BE2C (cell line): ENCODE results near the gene GID4.

Source experiments
- DNase-seq: peaks from one replicate; pipeline ENCODE4 v3.0.0-alpha.2; 2020
- H3K27me3 ChIP-seq: fragments of 250-450 bp; sonication (Bioruptor Pico); 2 replicates; pipeline ENCODE4 v1.5.1; 2020; ENCODE audit warnings: mild to moderate bottlenecking
- H3K36me3 ChIP-seq: fragments of 250-450 bp; sonication (Bioruptor Pico); 2 replicates; pipeline ENCODE4 v1.5.1; 2020; ENCODE audit warnings: mild to moderate bottlenecking
- H3K4me1 ChIP-seq: fragments of 250-450 bp; sonication (Bioruptor Pico); 2 replicates; pipeline ENCODE4 v1.5.1; 2020
- H3K4me3 ChIP-seq: 2 replicates; pipeline ENCODE4 v1.5.1; 2011; ENCODE audit warnings: low read depth, low read length
- H3K9me3 ChIP-seq: fragments of 250-450 bp; sonication (Bioruptor Pico); 2 replicates; pipeline ENCODE4 v1.5.1; 2020
- TF ChIP-seq, protein P1 (sequence below): IDR thresholded peaks from 2 replicates; pipeline ENCODE4 v1.5.1; 2012; ENCODE audit warnings: mild to moderate bottlenecking, low read depth, low read length

GID4 gene

DNA sequence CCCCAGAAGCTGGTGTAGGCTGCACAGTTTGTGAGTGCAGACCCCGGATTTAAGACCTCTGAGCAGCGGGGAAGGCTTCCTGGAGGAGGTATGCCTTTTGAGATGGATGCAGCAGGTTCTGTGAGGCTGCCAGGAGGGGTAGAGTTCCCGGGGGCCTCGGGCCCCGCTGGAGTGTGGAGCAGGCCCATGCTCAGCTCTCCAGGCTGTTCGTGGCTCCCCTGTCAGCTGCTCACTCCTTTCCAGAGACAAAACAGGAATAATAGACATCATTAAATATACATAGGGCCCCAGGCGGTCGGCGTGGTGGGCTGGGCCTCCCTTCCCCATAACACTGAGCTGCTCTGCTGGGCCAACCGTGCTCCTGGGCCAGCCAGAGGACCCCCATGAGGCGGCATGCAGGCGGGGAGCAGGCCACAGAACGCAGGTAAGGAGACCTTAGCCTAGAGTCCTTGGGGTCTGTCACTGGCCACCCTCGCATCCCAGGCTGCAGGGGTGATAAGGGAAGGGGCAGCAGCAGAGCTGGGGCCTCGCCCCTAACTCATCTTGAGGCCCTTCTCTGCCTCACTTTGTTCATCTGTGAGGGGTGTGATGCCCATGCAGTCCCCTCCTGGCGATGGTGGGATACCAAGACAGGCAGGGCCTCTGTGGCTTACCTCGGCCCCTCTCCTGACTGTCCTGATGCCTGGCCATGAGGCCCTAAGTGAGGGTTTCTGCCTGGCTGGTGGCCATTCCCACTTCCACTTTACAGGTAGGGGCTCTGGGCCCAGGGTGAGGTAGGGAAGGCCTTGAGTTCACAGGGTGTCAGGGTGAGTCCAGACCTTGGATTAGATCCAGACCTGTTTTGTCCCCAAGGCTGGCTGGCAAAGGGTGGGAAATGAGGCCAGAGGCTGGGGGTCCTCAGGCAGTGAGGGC, 69.4 kb downstream of the GID4 start, which contains the start of gene MYO15A:
MYO15A (plus strand) TSS at position 356 of the 912 bp plus-strand sequence. CDS start 10,045 bp downstream, outside the sequence.
- no peak for DNase-seq
- no peaks in the 10 kb centered on the region for H3K36me3 ChIP-seq
- no peaks in the 10 kb centered on the region for H3K27me3 ChIP-seq
- no peak within 1 kb of the TSS for H3K4me3 ChIP-seq
- TF ChIP-seq, protein P1, sequence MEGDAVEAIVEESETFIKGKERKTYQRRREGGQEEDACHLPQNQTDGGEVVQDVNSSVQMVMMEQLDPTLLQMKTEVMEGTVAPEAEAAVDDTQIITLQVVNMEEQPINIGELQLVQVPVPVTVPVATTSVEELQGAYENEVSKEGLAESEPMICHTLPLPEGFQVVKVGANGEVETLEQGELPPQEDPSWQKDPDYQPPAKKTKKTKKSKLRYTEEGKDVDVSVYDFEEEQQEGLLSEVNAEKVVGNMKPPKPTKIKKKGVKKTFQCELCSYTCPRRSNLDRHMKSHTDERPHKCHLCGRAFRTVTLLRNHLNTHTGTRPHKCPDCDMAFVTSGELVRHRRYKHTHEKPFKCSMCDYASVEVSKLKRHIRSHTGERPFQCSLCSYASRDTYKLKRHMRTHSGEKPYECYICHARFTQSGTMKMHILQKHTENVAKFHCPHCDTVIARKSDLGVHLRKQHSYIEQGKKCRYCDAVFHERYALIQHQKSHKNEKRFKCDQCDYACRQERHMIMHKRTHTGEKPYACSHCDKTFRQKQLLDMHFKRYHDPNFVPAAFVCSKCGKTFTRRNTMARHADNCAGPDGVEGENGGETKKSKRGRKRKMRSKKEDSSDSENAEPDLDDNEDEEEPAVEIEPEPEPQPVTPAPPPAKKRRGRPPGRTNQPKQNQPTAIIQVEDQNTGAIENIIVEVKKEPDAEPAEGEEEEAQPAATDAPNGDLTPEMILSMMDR, result no peak
- H3K9me3 ChIP-seq, result no peaks in the 10 kb centered on the region
- H3K4me1 ChIP-seq, result no peaks in the 10 kb centered on the region

DNA sequence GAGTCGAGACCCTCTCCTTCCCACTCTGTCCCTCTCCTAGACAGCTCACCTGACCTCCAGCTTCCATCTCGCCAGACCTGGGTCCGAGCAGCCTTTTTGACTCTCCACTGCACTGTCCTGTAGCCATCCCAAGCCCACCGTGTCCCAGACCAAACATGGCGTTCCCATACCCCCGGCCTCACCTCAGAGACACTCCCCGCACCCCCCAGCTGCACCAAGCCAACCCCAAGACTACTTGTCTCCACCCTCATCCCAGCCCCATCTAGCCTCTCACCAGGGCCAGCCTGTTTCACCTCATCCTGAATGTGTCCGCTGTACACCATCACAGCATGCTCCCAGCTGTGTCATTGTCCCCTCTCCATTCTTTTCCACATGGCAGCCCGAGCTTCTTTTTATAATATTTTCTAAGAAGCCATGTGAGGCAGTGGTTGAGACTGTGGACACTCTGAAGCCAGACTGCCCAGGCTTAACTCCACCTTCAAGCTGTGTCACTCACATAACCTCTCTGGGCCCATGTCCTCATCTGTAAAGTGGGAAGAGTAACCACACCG, 70.8 kb downstream of the GID4 start:
- no peak for DNase-seq
- no peaks in the 10 kb centered on the region for H3K27me3 ChIP-seq
- no peaks in the 10 kb centered on the region for H3K4me1 ChIP-seq
- no peaks in the 10 kb centered on the region for H3K9me3 ChIP-seq
- TF ChIP-seq, protein P1, result no peak
- no peak overlapping the region for H3K4me3 ChIP-seq
- H3K36me3 ChIP-seq, result no peaks in the 10 kb centered on the region

DNA sequence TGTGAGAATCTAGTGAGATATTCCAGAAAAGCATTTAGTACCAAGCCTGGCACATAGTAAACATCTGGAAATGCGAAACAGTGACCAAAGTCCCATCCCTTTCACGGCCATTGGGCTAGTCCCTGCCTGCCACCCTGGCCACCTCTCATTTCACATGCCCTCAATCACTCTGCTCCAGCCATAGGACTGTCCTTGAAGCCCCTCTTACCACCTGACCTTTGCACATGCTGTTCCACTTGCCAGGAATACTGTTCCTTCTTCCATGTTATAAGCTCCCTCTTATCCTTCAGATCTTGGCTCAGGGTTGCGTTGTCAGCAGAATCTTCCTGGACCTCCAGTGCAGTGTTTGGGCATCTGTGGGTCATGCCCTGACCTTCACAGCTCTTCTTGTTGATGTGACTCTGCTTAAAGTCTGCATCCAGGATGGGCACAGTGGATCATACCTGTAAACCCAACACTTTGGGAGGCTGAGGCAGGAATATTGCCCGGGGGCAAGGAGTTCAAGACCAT, 71.5 kb downstream of the GID4 start:
- no peak overlapping the region for H3K4me3 ChIP-seq
- no peaks in the 10 kb centered on the region for H3K27me3 ChIP-seq
- DNase-seq, result no peak
- no peaks in the 10 kb centered on the region for H3K9me3 ChIP-seq
- H3K36me3 ChIP-seq, result no peaks in the 10 kb centered on the region
- no peaks in the 10 kb centered on the region for H3K4me1 ChIP-seq
- TF ChIP-seq, protein P1, result no peak

DNA sequence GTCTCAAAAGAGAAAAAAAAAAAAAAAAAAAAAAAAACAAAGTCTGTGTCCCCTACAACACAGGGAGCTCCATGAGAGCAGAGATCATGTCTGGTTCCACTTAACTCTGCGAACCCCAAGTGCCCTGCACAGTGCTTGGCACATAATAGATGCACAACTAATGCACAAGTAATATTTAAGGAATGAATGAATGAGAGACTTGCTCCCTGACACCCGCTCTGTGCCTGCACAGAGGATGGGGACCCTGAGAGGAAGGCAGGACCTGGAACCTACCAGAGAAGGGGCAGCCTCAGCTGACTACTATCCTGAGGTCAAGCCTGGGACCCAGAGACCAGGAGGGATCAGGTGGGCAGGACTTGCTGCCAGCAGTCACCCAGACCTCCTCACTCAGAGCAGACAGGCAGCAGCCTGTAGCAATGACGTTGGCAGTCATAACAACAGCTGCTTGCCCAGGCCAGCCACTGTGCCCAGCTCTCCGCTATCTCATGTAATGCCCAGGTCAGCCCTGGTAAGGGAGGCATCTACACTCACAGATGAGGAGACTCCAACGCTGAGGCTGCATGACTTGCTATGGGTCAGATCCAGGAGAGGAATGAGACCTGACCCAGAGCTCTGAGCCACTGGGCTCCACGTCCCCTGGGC, 72.2 kb downstream of the GID4 start:
- Histone ChIP-seq H3K36me3 (no peaks in the 10 kb centered on the region), H3K4me3 (no peak overlapping the region), H3K27me3 (no peaks in the 10 kb centered on the region), H3K4me1 (no peaks in the 10 kb centered on the region), H3K9me3 (no peaks in the 10 kb centered on the region)
- DNase-seq, result no peak
- TF ChIP-seq, protein P1, result no peak

DNA sequence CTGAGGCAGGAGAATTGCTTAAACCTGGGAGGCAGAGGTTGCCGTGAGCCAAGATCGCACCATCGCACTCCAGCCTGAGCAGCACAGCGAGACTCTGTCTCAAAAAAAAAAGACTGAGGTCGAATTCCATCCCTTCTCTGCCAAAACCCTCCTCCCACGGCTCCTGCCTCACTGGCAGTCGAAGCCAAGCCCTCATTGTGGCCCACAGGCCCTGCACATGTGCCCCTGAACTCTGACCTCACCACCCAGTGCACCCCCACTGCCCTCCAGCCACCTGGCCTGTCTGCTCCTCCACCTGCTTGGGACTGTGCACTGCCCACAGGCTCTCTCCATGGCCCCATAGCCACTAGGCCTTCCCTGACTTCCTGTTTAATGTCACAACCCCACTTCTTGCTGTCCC, 76.3 kb downstream of the GID4 start:
- TF ChIP-seq, protein P1, result no peak
- no peak for DNase-seq
- no peaks in the 10 kb centered on the region for H3K36me3 ChIP-seq
- H3K4me1 ChIP-seq, result no peaks in the 10 kb centered on the region
- no peaks in the 10 kb centered on the region for H3K27me3 ChIP-seq
- H3K4me3 ChIP-seq, result no peak overlapping the region
- no peaks in the 10 kb centered on the region for H3K9me3 ChIP-seq
